GM19463 (cell line): Measurements from ENCODE around the gene SPINT3.
A peak's percentile ranks its signal among the peaks of the same experiment; 100 is the strongest.

ENCODE experiments used
- ATAC-seq: cut with Tn5 transposase; IDR thresholded peaks from one replicate; pipeline ENCODE4 v1.9.1; 2021; ENCODE audit warnings: mild to moderate bottlenecking, moderate library complexity; ENCODE audit not compliant: unreplicated experiment

Gene SPINT3

DNA sequence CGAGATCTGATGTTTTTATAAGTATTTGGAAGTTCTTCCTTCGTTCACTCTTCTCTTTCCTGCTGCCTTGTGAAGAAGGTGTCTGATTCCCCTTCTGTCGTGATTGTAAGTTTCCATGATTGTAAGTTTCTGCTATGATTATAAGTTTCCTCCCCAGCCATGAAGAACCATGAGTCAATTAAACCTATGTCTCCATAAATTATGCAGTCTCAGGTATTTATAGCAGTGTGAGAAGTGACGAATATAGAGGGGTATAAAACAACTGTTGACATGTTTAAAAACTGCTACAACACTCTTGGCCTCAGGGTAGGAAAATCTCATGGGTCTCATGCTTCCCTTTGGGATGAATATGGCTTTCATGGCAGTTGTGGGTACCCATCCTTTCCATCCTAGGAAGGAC, 51.7 kb downstream of the SPINT3 start:
- ATAC-seq = no peak

DNA sequence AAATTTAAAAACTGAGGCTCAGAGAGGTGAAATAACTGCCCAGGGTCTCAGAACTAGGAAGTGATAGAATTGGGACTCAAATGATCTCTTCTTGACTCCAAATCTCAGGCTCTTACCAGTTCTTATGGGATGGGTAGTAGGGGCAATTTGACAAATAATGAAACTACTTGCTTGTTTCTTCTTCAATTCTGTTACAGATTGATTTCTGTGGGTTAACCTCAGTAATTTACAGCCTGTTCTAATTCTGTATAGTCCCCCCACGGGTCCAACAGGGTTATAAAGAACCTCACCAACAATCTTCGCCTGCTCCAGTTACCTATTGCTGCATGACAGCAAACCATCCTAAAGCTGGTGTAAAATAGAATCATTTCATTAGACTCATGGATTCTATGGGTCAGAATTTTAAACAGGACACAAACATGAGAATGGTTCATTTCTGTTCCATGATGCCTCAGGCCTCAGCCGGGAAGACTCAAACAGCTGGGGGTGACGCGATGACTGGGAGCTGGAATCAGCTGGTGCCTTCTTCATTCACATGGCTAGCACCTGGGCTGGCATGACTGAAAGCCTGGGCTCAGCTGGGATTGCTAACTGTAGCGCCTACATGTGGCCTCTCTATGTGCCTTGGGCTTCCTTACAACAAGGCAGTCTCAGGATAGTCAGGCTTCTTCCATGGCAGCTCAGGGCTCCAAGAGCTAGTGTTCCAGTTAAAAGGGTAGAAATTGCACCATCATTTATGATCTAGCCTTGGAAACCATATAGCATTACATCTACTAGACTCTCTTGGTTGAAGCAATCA, 52.5 kb downstream of the SPINT3 start:
- peak; percentile 50 for ATAC-seq
